NCI-H1105 (cell line): ENCODE results near the gene RBBP8NL.
A peak's percentile ranks its signal among the peaks of the same experiment; 100 is the strongest.
"Not testable (repeated sequence)": the region's sequence is repeated elsewhere in the genome, so short reads cannot be mapped to it uniquely, and the experiment has no call there.

Experiments used
- DNase-seq: peaks from one replicate; lab custom pipeline; 2025; lab: John Stamatoyannopoulos, UW

Gene RBBP8NL

DNA sequence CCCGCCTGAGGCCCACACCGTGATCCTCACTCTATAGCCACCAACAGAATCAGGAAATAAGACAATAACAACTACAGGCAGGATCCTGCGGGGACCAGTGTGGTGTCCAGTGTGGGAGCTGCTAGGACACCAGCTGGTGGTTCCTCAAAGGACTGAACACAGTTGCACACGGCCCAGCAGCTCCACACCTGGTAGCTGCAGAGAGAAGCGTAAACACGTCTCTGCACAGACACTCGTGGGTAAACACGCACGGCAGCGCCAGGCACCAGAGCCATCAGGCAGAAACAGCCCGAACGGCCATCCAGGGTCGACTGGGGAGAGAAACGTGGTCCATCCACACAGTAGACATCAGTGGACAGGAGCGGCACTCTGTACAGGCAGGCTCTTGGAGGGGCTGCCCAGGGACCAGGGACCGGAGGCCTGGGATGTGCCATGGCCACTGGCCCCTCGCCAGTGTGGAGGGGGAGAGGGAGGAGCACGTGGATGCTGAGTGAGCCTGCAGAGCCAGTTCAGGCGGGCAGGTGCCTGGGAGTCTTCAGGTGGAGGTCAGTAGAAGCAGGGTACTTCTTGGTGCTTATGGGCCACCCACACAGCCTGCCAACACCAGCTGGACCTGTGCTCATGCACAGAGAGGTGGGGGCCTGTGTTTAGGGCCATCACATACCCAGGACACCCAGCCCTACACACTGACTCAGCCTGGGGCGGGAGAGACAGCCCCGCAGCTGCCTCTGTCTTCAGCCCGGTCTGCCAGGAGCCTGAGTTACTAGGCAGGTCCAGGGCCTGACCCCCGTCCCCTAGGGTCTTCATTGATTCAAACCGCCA, 52.8 kb downstream of the RBBP8NL start:
- DNase-seq = no peak

DNA sequence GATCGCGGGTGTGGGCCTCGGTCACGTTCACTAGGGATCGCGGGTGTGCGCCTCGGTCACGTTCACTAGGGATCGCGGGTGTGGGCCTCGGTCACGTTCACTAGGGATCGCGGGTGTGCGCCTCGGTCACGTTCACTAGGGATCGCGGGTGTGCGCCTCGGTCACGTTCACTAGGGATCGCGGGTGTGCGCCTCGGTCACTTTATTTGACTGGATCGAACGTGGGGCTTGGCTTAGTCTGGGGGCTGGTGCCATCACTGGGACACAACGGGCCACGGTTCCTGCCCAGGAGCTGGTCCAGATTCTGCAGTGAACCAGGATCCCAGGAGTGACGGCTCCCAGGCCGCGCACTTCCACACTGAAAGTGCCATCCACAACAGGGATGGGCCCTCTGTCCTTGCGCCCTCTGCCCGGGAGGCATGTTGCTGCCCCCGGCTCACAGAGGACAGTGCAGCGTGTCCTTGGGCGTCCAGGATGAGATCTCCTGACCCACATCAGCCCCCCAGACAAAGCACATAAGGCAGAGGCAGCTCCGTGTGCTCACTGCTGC, 53.6 kb downstream of the RBBP8NL start:
- not testable (repeated sequence) for DNase-seq

DNA sequence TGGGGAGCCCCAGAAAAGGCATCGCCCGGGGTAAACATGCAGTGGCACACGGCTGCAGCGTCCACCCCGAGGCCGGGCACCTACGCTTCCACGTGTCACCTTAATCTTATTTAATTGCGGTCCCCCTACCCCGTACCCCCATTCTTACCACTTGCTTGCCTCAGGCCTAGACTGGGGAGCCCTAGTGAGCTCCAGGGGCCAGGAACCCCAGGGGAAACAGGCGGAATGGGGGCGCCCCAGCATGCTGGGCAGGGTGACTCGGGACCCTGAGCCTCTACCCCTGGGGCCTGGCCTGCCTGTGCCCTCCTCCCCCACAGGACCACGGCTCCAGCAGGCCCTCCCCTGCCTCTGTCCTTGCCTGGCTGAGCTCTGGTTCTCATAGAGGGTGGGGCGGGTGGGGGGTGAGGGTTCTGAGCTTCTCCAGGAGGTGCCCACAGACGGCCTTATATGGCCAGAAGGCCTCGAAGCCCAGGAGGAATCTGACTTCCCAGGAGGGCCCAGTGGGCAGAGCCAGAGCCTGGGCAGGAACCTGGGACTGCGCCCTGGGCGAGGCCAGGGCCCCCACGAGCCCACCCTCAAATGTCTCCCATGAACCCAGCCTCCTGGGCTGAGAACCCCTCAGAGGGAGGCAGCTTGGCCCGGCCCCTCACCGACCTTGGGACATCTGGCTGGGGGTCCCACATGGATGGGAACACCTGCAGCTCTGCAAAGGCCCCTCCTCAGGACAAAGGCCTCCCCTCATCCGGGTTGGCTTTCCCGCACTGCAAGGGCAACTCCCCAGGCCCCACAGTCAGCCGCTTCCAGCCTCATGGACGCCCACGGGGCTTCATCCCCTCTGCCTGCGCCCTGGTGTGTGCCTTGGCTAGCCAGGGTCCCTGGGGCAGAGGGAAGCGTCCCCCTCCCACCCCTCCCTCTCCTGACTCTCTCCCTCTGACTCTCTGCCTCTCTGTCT, 55.0 kb downstream of the RBBP8NL start:
- DNase-seq = no peak

DNA sequence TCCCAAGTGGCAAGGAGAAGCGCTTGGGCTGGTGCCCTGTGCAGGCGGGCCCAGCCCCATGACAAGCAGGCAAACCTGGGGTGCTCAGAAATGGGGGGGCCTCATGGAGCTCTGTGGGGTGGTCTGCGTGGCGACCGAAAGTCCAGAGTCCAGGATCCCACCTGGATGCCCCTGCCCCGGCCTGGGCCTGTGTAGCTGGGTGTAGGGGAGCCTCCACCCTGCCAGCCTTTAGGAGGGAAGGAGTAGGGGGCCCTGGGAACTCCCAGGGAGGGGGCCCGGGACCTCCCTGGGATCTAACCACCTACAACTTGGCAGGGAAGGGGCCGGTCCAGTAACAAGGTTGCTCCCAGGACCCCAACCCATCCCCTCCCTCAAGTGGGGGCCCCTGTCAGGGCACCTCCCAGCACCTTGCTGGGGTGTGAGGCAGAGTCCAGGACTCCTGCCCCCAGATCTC, 55.7 kb downstream of the RBBP8NL start:
- no peak for DNase-seq

DNA sequence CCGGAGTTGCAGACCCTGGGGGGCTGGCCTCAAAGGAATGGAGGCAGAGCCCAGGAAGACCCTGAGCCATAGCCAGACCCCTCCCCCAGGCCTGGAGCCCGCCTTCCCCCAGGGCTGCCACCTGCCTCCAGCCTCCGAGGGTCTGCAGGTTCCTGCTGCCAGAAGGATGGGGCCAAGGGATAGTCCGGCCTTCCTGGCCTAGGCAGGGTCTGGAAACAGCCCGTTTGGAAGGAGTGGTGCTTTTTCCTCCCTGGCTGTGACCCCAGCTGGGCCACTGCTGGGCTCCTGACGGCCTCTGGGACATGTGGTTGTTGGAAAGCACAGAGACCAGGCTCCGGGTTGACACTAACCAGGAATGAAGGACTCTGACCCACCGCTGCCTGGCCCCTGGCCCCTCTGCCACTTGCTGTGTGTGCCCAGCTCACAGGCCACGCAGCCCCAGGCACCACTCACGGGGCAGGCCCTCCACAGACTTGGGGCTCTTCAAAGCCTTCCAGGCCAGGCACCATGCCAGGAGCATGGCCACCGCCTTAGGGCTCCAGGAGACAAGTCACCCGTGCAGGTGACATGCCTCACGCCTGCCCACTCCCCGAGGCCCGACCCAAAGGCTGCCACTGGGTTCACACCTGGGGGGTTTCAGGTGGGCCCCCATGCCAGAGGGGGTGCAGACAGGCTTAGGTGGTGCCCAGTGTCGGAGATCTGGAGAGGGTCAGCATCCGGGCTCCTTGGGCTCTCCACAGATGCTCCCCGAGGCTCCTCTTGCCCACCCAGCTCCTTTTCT, 56.3 kb downstream of the RBBP8NL start:
- no peak for DNase-seq

DNA sequence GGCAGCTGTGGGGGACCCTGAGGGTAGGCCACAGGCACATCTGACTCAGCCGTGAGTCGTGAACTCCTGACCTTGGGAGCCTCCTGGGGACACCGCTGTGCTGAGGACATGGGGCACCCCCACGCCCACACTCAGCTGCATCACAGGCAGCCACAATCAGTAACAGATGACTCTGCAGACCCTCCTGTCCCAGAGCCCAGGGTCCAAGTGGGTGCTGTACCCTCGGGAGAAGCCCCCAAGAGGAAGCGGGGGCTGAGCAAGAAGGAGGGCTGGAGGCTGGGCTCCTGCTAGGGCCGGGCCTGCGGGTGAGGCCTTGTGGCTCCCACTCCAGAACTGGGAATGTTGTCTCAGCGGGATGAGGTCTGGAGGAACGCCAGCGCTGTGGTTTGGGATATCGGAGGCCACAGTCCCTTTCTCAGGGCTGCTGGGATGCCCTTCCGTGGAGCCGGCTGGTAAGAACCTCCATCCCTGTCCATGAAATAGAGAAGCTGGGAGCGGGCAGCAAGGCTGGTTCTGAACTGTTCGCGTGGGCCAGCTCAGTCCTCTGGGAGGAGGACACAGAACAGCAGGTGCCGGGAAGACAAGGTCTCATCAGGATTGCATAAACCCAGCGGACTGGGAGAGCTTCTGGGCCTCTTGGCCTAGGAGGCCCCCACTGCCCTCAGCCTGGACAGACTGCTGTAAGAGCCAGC, 57.1 kb downstream of the RBBP8NL start:
- no peak for DNase-seq

DNA sequence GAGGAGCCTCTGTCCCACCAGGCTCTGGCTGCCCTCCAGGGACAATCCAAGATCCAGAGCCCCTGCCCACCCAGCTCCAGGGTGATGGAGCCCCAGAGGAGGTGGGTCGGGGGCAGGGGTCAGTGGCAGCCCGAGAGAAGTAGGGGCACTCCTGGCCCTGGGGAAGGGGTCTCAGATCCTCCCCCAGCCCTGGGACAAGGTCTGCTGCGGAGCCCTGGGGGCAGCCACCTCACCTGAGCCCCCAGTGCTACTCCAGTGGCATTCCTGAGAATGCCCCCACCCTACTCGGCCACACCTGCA, 57.6 kb downstream of the RBBP8NL start:
- DNase-seq = no peak

DNA sequence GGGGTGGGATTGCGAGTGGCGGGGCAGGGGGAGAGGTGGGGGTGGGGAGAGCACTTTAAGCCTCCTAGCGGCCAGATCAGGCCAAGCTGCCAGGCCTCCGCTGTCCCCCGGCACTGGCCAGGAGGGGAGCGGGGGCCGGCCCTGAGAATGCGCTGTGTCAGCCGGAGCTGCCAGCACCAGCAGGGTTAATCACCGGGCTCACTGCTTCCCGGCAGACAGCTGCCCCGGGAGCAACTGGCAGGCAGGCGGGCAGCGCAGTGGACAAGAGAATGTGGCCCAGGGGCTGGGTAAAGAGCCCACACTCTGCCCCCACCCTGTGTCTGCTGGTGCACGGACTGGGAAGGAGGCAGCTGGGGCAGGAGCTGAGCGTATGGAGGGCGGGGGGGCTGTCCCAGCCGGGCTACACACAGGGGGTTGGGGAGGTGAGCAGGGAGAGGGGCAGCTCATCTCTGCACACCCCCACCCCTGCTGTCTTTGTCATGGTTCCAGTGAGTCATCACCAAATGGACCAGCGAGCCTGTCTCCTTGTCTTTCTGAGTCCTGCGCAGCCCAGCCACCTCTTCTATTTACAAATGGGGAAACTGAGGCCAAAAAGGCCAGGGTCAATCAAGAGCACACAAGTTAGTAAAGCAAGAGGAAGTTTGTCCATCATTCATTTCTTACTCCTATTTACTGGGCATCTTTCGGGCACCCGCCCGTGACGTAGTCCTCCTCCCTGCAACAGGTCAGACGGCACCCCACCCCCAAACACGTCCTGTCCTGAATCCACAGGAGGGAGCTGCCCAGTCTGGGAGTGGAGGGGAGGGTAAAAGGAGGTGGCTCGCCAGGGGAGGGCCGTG, 58.1 kb downstream of the RBBP8NL start:
- DNase-seq = no peak

DNA sequence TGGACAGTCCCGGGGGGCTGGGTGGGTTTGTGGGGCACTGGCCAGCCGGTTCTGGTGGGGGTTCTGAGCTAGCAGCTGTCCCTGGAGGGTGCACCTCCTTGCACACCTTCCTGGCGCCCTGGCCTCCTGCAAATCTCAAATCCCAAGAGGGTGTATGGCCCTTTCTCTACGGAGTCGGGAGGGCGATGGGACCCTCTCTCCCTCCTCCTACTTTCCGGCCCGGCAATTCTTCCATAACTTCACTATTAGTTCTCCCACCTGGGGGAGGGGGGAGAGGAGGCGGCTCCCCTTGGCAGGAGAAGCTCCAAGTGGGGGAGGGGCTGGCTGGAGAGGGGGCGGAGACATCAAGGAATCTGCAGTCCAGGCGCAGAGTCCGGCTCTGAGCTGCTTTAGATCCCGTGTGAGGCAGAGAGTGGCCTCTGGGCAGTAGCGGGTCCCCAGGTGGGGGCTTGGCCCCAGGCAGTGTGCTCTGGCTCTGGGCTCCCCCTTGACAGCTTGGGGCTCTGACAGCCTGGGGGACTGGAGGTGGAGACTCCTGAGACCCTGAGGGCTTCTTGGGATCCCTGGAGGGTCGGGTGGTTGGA, 58.9 kb downstream of the RBBP8NL start:
- DNase-seq = no peak

DNA sequence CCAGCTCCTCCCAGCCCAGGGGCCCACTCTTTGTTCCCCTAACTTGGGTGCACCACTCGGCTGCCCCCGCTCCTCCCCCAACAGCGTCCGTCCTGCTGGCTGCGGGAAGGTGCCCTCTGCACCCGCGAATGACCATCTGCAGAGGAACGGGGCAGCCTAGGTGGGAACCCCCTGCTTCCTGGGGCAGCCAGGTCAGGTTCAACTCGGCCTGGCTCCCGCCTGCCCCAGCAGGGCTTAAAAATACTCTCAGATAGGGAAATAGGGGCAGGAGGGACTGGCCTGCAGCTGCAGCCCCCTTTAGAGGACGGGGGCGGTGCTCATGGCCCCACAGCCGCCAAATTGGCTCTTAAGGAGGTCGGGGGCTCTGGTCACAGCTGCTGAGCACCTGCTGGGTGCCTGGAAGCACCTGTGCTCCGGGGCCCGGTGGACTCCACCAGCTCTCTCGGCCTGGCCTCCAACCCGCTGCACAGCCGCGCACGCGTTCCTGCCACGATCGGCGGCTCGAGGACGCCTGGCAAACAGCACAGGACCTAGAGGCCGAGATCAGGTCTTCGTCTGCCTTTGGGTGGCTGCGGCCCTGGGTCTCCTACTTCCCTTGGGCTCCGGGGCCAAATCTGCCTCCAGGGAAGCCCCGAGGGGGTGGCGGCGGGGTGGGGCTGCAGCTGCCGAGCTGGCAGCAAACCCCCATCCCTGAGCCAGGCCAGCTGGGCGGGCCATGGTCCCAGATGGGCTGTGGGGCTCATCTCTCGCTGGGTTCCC, 59.5 kb downstream of the RBBP8NL start:
- peak; percentile 60 for DNase-seq

DNA sequence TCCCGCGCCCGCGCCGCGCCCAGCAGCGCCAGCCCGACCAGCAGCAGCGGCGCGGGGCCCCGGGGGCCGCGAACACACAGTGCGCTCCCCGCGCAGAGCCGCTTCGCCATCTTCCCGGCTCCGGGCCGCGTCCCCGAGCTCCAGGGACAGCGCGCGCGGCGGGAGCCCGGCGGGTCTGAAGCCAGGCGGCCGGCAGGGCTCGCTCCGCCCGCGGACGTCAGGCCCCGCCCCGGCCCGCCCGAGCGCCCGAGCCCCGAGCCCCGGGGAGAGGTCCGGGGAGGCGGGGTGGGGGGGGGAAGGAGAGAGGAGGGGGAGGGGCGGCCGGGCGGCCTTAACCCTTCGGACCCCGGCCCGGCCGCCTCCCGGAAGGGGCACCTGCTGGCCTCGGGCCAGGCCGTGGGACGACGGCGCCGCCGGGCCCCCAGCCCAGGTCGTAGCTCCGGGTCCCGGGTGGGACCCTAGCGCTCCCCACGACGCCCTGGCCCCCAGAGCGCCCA, 60.2 kb downstream of the RBBP8NL start, which contains the start of gene LAMA5:
Gene LAMA5, minus strand, starts transcription at position 177 of the 497 bp plus-strand sequence. Its CDS starts 67 bp downstream, at position 110.
- DNase-seq = peak; percentile 30

DNA sequence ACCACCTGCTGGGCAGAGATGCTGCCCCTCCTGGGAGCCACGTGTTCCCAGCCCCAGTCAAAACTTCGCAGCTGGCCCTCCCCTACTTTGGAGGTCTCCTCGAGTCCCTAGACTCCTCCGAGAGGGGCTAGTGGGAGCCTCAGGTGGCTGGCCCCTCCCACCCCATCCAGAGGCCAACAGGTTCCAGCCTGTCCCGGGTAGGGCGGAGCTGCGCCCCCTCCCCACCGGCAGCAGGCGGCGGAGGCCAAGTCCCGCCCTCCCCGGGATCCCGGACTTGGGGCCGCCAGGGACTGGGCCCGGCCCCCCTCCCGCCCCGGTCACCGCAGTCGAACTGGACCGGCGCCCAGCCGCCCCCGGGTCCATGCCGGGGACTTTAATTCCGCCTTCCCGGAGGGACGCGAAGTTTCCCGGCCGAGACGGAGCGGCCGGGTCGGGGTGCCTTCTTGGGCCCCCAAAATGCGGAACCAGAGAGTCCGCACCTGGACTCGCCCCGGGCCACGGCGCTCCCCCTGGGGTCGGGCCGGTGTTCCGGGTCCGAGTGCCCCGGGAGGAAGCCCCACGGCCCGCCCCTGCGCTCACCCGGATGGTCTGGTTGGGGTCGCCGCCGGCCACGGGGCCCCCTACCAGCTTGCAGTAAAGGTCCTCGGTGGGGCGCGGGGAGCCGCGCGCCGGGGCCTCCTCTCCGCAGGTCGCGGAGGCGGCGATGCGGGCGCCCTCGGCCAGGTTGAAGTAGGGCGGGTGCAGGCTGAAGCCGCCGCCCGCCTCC, 60.8 kb downstream of the RBBP8NL start:
- peak; percentile 56 for DNase-seq

DNA sequence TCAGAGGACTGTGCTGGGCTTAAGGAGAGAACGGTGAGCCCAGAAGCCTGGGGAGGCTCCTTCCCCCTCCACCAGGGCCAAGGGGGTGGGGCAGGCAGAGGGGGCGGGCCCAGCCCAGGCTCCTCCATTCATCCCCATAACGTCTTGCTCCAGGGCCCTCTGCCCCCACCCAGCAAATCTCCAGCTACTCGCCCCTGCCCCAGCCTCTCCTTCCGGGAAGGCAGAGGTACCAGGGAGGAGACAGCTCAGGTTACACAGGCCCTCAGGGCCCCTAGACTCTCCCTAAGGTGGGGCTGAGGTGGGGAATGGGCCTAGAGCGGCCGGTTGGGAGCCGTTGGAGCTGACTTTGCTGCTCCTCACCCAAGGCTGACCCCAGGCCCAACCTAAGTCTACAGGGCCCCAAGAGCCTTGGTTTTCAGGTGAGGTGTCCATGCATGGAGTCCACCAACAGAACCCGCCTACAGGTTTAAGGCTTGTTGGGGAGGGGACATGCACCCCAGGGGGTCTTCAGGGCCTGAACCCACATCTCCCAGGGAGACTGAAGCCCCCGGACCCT, 61.4 kb downstream of the RBBP8NL start:
- no peak for DNase-seq

DNA sequence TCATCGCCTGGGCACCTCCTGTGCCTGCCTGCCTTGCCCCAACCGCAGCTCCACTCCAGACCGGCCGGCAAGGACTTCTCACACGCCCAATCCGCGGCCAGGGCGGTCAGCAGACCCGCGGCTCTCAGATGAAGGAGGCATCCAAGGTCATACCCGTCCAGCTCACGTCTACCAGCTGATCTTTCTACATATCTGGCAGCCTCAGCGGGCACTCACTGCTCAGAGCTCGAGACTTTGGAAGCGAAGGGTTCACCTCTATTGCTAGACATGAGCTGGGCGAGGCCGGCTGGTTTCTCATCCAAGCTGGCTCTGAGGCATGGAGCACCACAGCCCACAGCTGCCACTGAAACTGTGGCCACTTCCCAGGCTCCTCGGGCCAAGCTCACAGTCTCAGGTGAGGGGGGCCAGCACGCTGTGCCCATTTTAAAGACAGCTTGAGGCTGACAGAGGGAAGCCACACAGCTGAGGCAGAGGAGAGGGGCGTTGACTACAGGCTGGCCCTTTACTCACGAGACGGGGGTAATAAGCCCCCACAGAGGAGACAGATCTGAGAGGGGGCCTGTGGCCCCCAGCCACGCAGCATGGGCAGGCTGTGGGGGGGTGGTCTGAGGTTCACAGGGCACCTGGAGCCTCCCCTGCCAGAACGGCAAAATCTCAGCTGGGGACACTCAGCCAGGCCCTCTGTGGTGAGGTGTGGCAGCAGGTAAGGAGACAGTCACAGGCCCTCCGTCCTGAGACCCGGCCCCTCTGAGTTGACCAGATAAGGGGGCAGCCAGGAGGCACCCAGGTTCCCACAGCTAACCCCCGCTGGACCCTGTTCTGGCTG, 62.2 kb downstream of the RBBP8NL start:
- DNase-seq = no peak

DNA sequence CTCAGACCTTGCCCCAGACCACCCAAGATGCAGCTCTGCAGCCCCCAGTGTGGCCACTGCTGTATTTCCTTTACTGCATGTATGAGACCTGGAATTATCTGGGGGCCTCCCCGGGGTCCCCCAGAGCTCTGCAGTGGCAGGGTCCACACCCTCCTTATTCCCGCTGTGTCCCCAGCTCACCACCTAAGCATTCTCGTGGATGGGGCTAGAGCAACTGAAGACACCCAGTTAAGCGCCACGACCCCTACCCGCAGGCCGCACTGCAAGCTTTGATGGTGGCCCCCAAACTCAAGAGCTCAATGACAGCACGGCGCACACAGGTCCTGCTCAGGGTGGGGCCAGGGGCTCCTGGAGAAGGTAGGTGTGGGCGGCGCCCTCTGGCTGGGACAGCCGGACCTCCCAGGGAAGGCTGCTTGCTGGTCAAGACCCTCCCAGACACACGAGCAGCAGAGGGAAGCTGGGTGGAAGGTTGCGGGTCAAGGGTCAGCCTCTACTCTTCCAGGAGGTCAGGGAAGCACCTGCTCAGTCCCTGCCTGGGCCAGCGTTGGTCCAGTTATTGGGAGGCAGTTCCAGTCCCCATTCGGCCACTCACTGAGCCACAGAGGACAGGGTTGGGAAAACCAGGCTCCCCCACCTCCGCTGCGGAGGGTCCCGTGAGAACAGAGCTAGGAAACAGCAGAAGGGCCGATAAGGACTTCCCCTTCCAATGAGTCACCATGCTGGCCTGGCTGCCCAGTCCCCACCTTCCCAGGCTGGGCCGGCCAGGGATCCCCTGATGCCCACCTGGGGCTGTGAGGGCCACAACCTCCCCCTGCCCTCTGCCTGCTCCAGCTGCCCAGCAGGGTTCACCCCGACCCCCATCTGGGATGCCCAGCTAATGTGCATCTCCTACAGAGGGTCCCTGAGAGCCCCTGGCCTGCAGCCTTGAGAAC, 63.2 kb downstream of the RBBP8NL start:
- no peak for DNase-seq
